Calu3 (cell line): Measurements from ENCODE around the gene ZNF506. TPM values are rescaled to one million over a fixed set of nuclear protein-coding genes. Genes with fewer than 3 reads are reported as not detected.
"Not testable (repeated sequence)": the region's sequence is repeated elsewhere in the genome, so short reads cannot be mapped to it uniquely, and the experiment has no call there.

Source experiments
- BruUV-seq: library from RNA; stranded (reverse); fragments of 400-500 nt; replicated peaks from 2 replicates; lab custom pipeline; 2021; lab: Mats Ljungman, UMichigan
- CTCF ChIA-PET: fragments of 300-600 bp; sonication (Branson Sonifier 250); formaldehyde crosslinking; loops from one replicate; lab custom pipeline; 2022; ENCODE audit warnings: antibody characterized with exemption; lab: Charles Lee
- DNase-seq: peaks from one replicate; pipeline ENCODE4 v3.0.0; 2022
- H3K27ac Mint-ChIP-seq: one replicate; pipeline ENCODE4 v1.8.0; 2022; ENCODE audit warnings: mixed read lengths; ENCODE audit not compliant: unreplicated experiment
- H3K27me3 Mint-ChIP-seq: one replicate; pipeline ENCODE4 v1.8.0; 2022; ENCODE audit warnings: mixed read lengths; ENCODE audit not compliant: unreplicated experiment
- H3K36me3 Mint-ChIP-seq: one replicate; pipeline ENCODE4 v1.8.0; 2022; ENCODE audit warnings: mild to moderate bottlenecking, moderate library complexity, mixed read lengths; ENCODE audit not compliant: insufficient read depth, unreplicated experiment
- H3K4me1 Mint-ChIP-seq: one replicate; pipeline ENCODE4 v1.8.0; 2022; ENCODE audit warnings: mild to moderate bottlenecking, low read depth, mixed read lengths; ENCODE audit not compliant: unreplicated experiment
- H3K4me3 Mint-ChIP-seq: one replicate; pipeline ENCODE4 v1.8.0; 2022; ENCODE audit warnings: mild to moderate bottlenecking, low read depth, moderate library complexity, mixed read lengths; ENCODE audit not compliant: unreplicated experiment
- H3K9me3 Mint-ChIP-seq: one replicate; pipeline ENCODE4 v1.8.0; 2022; ENCODE audit warnings: low read depth, mixed read lengths; ENCODE audit not compliant: unreplicated experiment
- intact Hi-C: fragments of 100-400 bp; cut with micrococcal nuclease; formaldehyde crosslinking; loops from one replicate; pipeline ENCODE4 v1.10.0; 2022; ENCODE audit not compliant: unreplicated experiment
- total RNA-seq: library from RNA; stranded (reverse); gene quantifications from 2 replicates; pipeline ENCODE4 v1.2.3, GENCODE V29; 2022
- TF ChIP-seq, protein P1 (sequence below): fragments of 200-600 bp; IDR thresholded peaks from one replicate; pipeline ENCODE4 v1.8.0; 2022; ENCODE audit warnings: antibody characterized with exemption; ENCODE audit not compliant: unreplicated experiment

The ZNF506 gene
- total RNA-seq, 1 experiment from 2014 or later, result 16.4 TPM

DNA sequence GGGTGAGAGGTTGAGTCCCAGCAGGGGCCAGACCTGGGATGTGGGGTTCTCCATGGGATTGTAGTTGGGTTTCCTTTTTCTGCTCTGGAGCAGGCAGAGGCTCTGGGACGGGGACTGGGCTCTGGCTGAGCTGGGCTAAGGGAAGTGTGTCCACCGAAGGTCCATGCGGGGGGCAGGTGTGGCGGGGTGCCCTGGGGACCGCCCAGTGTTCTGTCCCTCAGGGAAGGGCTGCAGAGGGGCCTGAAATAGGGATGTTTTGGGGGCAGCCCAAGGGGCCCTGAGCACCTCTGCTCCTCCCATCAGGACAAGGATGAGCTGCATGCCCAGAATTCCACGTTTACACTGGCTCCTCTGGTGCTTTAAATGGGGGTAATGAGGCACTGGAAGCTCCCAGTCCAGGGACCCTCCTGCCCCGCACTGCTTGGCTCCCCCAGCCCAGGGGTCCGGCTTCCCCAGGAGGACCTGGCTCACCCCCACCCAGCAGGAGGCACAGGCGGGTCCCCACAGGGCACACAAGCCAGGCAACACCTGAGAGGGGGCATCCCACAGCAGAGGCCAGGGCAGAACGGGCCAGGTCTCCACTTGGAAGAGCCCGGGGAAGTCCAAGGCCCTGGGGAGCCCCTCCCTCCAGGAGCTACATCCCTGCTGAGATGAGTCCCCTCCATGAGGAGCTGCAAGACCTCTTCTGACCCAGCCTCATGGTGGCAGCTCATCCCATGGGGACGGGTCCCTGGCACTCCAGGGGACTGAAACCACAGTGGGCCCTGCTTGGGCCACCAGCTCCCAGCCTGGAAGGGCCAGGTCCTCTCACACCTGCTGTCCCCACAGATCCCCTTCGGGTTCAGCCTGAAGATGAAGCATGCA lies 74.0 kb downstream of the ZNF506 start:
- peaks cover 4% of the 10 kb centered on the region for H3K9me3 Mint-ChIP-seq
- no TSS peak for BruUV-seq

DNA sequence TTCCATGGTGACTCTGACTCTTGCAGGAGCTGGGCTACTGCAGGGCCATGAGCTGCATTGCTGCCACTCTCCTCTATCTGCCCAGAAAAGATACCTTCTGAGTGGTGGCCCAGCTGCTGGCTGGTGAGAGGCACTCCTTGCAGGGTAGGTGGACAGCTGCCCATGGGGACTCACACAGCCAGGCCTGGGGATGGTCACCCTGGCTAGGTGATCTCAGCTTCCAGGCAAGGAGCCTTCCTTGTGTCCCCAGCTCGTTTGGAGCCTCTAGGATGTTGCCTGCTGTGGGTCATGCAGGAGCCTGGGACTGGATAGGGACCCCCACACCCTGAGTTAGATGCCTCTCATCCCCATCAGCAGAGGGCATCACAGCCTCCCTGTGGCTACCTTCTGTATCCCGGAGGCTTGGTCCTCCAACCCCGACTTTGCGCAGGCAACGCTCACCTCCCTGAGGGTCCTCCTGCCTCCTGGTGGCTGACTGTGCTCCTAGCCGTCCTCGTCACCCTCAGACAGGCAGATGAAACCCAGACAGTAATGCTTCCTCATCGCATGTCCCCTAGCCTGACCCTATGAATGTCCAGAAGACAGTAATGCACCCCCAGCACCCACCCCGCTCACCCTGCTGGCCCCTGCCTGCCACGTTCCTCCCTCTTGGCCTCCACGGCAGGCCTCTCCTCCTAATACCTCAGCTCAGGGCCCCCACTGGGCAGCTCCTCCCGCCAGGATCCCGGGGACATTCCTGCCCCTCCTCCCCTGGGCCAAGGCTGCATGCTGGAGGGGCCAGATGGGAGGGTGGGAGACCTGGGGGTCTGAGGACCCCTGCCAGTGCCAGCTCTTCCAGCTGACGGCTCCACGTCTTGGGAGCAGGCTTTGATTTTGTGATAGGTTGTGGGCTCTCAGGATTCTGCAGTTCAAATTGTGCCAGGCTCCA lies 75.0 kb downstream of the ZNF506 start:
- CTCF ChIA-PET, result no interaction called here
- Mint-ChIP-seq H3K27ac (no peak overlapping the region), H3K9me3 (peaks cover 4% of the 10 kb centered on the region), H3K4me3 (no peak overlapping the region), H3K4me1 (no peaks in the 10 kb centered on the region), H3K36me3 (no peaks in the 10 kb centered on the region), H3K27me3 (no peaks in the 10 kb centered on the region)
- DNase-seq, result no peak
- TF ChIP-seq, protein P1, sequence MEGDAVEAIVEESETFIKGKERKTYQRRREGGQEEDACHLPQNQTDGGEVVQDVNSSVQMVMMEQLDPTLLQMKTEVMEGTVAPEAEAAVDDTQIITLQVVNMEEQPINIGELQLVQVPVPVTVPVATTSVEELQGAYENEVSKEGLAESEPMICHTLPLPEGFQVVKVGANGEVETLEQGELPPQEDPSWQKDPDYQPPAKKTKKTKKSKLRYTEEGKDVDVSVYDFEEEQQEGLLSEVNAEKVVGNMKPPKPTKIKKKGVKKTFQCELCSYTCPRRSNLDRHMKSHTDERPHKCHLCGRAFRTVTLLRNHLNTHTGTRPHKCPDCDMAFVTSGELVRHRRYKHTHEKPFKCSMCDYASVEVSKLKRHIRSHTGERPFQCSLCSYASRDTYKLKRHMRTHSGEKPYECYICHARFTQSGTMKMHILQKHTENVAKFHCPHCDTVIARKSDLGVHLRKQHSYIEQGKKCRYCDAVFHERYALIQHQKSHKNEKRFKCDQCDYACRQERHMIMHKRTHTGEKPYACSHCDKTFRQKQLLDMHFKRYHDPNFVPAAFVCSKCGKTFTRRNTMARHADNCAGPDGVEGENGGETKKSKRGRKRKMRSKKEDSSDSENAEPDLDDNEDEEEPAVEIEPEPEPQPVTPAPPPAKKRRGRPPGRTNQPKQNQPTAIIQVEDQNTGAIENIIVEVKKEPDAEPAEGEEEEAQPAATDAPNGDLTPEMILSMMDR, result no peak
- BruUV-seq, result no TSS peak
- intact Hi-C loops, result no loop called here

More for the DNA sequence above, 74.0 kb downstream of the ZNF506 start:
- Mint-ChIP-seq H3K4me3 (no peak overlapping the region), H3K27me3 (no peaks in the 10 kb centered on the region), H3K4me1 (no peaks in the 10 kb centered on the region), H3K36me3 (no peaks in the 10 kb centered on the region), H3K27ac (no peak overlapping the region)
- CTCF ChIA-PET, result no interaction called here
- TF ChIP-seq, protein P1, result no peak
- no peak for DNase-seq
- intact Hi-C loops, result no loop called here

DNA sequence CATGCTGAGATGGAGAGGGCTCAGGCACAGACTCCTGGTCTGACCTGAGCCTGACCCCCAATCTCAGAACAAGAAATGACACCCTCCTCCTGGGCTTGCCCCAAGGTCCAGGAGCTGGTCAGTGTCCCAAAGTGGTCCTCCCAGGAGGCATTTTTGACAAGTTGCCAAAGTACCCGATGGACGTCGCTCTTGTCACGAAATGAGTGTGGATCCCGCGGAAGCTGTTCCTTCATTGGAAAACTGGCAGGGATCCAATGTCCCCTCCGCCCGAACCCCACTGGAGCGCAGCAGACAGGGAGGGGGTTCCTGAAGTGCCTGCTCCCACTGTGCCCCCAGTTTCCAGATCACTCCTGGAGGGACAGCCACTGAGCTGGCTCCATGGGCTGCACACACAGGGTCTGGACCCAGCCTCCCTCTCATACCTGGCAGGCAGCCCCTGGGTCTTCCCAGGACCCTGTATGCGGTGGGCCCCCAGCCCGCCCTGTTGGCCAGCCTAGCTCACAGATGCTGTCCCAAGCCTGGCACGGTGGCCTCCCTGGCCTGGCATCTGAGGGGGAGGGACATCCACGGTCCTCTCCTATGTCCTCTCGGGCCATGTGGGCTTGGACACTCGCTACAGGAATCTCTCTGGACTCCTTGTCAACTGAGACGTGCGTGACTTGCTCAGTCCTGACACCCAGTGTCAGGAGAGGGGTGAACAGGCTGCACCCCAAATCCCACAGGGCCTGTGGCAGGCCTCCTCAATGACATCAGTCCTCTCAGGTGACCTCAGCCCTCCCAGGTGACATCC lies 75.9 kb downstream of the ZNF506 start:
- TF ChIP-seq, protein P1, result no peak
- H3K27me3 Mint-ChIP-seq, result no peaks in the 10 kb centered on the region
- no peak for DNase-seq
- intact Hi-C loops, result no loop called here
- H3K9me3 Mint-ChIP-seq, result peaks cover 2% of the 10 kb centered on the region
- no TSS peak for BruUV-seq
- no peak overlapping the region for H3K27ac Mint-ChIP-seq
- no peaks in the 10 kb centered on the region for H3K36me3 Mint-ChIP-seq
- CTCF ChIA-PET, result no interaction called here
- H3K4me1 Mint-ChIP-seq, result no peaks in the 10 kb centered on the region
- no peak overlapping the region for H3K4me3 Mint-ChIP-seq

DNA sequence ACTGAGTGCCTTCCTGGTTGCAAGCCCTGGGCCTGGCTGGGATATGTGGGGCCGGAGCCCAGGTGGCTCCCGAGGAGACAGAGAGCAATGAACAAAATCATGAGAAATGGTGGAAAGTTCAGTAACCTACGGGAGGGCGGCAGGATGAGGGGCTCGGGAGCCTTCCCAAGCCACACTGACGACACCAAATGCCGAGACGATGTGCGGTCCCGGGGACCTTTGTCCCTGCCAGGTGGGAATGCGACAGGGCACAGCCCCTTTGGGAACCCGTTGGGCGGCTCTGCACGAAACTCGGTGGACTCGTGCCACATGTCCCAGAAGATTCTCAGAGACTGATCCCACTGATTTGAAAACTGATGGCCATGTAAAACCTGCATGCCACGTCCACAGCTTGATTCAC lies 76.9 kb downstream of the ZNF506 start:
- H3K27ac Mint-ChIP-seq, result no peak overlapping the region
- no peak overlapping the region for H3K4me3 Mint-ChIP-seq
- no peaks in the 10 kb centered on the region for H3K4me1 Mint-ChIP-seq
- DNase-seq, result no peak
- TF ChIP-seq, protein P1, result no peak
- no peaks in the 10 kb centered on the region for H3K36me3 Mint-ChIP-seq
- peaks cover 2% of the 10 kb centered on the region for H3K9me3 Mint-ChIP-seq
- no TSS peak for BruUV-seq
- intact Hi-C loops, result no loop called here
- CTCF ChIA-PET, result no interaction called here
- H3K27me3 Mint-ChIP-seq, result no peaks in the 10 kb centered on the region

DNA sequence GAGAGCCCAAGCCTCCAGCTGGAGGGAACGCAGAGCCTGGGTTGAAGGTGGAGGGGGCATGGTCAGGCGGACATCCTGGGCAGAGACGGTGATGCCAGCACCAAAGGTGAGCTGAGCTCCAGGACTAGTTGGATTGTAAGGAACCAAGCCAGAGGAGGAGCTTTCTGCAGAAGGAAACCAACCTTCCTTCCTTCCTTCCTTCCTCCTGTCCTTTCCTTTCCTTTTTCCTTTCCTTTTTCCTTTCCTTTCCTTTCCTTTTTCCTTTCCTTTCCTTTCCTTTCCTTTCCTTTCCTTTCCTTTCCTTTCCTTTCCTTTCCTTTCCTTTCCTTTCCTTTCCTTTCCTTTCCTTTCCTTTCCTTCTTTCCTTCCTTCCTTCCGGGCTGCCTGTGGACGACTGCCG lies 77.6 kb downstream of the ZNF506 start:
- BruUV-seq, H3K27ac Mint-ChIP-seq, H3K27me3 Mint-ChIP-seq, CTCF ChIA-PET, H3K36me3 Mint-ChIP-seq, DNase-seq, H3K4me1 Mint-ChIP-seq, H3K4me3 Mint-ChIP-seq, H3K9me3 Mint-ChIP-seq, intact Hi-C loops: not testable (repeated sequence)
